Body of pancreas (tissue), 4 donors: Measurements from ENCODE around the gene MCAT. TPM values are rescaled to one million over a fixed set of nuclear protein-coding genes. Genes with fewer than 3 reads are reported as not detected.

ENCODE experiments used
- ATAC-seq: fragments of 150-250 bp; one replicate; pipeline ENCODE4 v1.9.1; 2016
- DNase-seq, 4 donors: peaks; one replicate each; pipeline ENCODE4 v3.0.0-alpha.2; 2019
- H3K27ac ChIP-seq, 4 donors: fragments of 200-600 bp; sonication (generic); 1 replicate in 3 of 4; 2 replicates in 1 of 4; pipeline versions ENCODE4 v1.5.1 to v1.6.1; 2016 to 2019; ENCODE audit warnings: mild to moderate bottlenecking in 1 of 4, mixed read lengths in 1 of 4, moderate library complexity in 1 of 4
- H3K27me3 ChIP-seq, 2 donors: fragments of 200-600 bp; sonication (generic); one replicate each; pipeline ENCODE4 v1.6.0; 2016; ENCODE audit warnings: mild to moderate bottlenecking in 1 of 2
- H3K36me3 ChIP-seq, 2 donors: fragments of 200-600 bp; sonication (generic); replicated peaks in 1 of 2; 2 replicates each; pipeline ENCODE4 v1.5.1; 2016; ENCODE audit warnings: low read depth in 2 of 2; ENCODE audit not compliant: insufficient read depth in 1 of 2
- H3K4me1 ChIP-seq: fragments of 200-600 bp; sonication (generic); one replicate; pipeline ENCODE4 v1.6.0; 2016
- H3K4me3 ChIP-seq, 2 donors: fragments of 200-600 bp; sonication (generic); 1 replicate in 1 of 2; 2 replicates in 1 of 2; pipeline ENCODE4 v1.5.1; 2016 to 2019
- H3K9me3 ChIP-seq, 3 donors: fragments of 200-600 bp; sonication (generic); 1 replicate in 2 of 3; 2 replicates in 1 of 3; pipeline ENCODE4 v1.5.1; 2016
- CTCF ChIP-seq, 7 experiments: fragments of 450-650 bp in 4 of 7; fragments of 200-600 bp in 3 of 7; sonication (generic) in 3 of 7; IDR thresholded peaks; one replicate each; pipeline ENCODE4 v1.5.1; 2016 to 2019; ENCODE audit warnings: antibody characterized with exemption in 7 of 7
- POLR2A ChIP-seq, 3 donors: fragments of 450-650 bp; IDR thresholded peaks; one replicate each; pipeline ENCODE4 v1.6.1; 2016; ENCODE audit warnings: antibody characterized with exemption in 3 of 3, mild to moderate bottlenecking in 2 of 3
- WGBS, 2 donors: methylation state at CpG; one replicate each; pipeline ENCODE4 v1.1.5; 2017; 5-methylcytosine and 5-hydroxymethylcytosine counted together
- intact Hi-C: fragments of 100-400 bp; cut with DNase I; formaldehyde crosslinking; loops from one replicate; pipeline ENCODE4 v1.15.1; 2023
- total RNA-seq, 2 donors: library from RNA; depleted of rRNA; stranded (reverse); fragments of >200 nt; gene quantifications; one replicate each; pipeline ENCODE4 v1.1.0, GENCODE V29; 2016

MCAT gene
- total RNA-seq, 2 donors from 2014 or later, result 28.8 to 50.8 TPM

- peak overlapping the region in 2 of 4 donors; percentile 31 to 61 for H3K27ac ChIP-seq
- intact Hi-C loops, result no loop called here
- peaks cover 22% of the 10 kb centered on the region for H3K4me1 ChIP-seq
- WGBS, 2 donors, result 57 to 69% methylated on average over 3 to 4 of the region's 5 CpGs
- peaks cover 3% of the 10 kb centered on the region in 2 donors for H3K36me3 ChIP-seq
- ATAC-seq (peak; percentile 77), DNase-seq (peak in 3 of 4 donors; percentile 26 to 58 (median 43))
- H3K27me3 ChIP-seq, result no peaks in the 10 kb centered on the region
- H3K9me3 ChIP-seq, result no peaks in the 10 kb centered on the region
- TF ChIP-seq POLR2A (IDR thresholded peaks at IDR 0.05) (peak in 1 of 3 donors; percentile 28), CTCF (IDR thresholded peaks at IDR 0.05) (no peak)
- no peak overlapping the region for H3K4me3 ChIP-seq
Observed at GRCh38 chr22:43126501-43127165, 16.6 kb downstream of the MCAT start.

- TF ChIP-seq POLR2A (IDR thresholded peaks at IDR 0.05) (no peak), CTCF (IDR thresholded peaks at IDR 0.05) (no peak)
- Histone ChIP-seq H3K9me3 (no peaks in the 10 kb centered on the region), H3K4me3 (no peak overlapping the region), H3K27me3 (no peaks in the 10 kb centered on the region), H3K36me3 (no peaks in the 10 kb centered on the region), H3K27ac (no peak overlapping the region), H3K4me1 (peaks cover 15% of the 10 kb centered on the region)
- 52 to 70% methylated on average over 3 to 7 of the region's 7 CpGs for WGBS, 2 donors
- no peak for ATAC-seq
- no peak for DNase-seq
- intact Hi-C loops, result no loop called here
Observed at GRCh38 chr22:43118953-43119458, 24.2 kb downstream of the MCAT start.

- TF ChIP-seq POLR2A (IDR thresholded peaks at IDR 0.05) (no peak), CTCF (IDR thresholded peaks at IDR 0.05) (no peak)
- Histone ChIP-seq H3K9me3 (no peaks in the 10 kb centered on the region), H3K27me3 (no peaks in the 10 kb centered on the region), H3K27ac (no peak overlapping the region), H3K4me3 (no peak overlapping the region), H3K36me3 (no peaks in the 10 kb centered on the region), H3K4me1 (peaks cover 21% of the 10 kb centered on the region)
- no peak for DNase-seq
- intact Hi-C loops, result no loop called here
- 83 to 89% methylated on average over 12 to 21 of the region's 21 CpGs for WGBS, 2 donors
- ATAC-seq, result no peak
Observed at GRCh38 chr22:43118024-43118849, 25.0 kb downstream of the MCAT start.

- H3K4me3 ChIP-seq, result no peak overlapping the region
- 91 to 97% methylated on average over 3 to 7 of the region's 7 CpGs for WGBS, 2 donors
- no peak for ATAC-seq
- intact Hi-C loops, result no loop called here
- H3K36me3 ChIP-seq, result no peaks in the 10 kb centered on the region
- DNase-seq, result no peak
- H3K9me3 ChIP-seq, result no peaks in the 10 kb centered on the region
- H3K27me3 ChIP-seq, result no peaks in the 10 kb centered on the region
- H3K27ac ChIP-seq, result no peak overlapping the region
- peaks cover 21% of the 10 kb centered on the region for H3K4me1 ChIP-seq
- TF ChIP-seq CTCF (IDR thresholded peaks at IDR 0.05), result no peak
- TF ChIP-seq POLR2A (IDR thresholded peaks at IDR 0.05), result no peak
Observed at GRCh38 chr22:43116932-43117331, 26.3 kb downstream of the MCAT start.
